ENCODE results near the gene RRP9. TPM values are rescaled to one million over a fixed set of nuclear protein-coding genes. Genes with fewer than 3 reads are reported as not detected.

The RRP9 gene
- total and polyA plus RNA-seq, 10 of the 15 experiments (the other 5 are each of a cell fraction or from before 2014, with no cell fraction given) = 4.7 to 91.5 (median 41.7) TPM

DNA sequence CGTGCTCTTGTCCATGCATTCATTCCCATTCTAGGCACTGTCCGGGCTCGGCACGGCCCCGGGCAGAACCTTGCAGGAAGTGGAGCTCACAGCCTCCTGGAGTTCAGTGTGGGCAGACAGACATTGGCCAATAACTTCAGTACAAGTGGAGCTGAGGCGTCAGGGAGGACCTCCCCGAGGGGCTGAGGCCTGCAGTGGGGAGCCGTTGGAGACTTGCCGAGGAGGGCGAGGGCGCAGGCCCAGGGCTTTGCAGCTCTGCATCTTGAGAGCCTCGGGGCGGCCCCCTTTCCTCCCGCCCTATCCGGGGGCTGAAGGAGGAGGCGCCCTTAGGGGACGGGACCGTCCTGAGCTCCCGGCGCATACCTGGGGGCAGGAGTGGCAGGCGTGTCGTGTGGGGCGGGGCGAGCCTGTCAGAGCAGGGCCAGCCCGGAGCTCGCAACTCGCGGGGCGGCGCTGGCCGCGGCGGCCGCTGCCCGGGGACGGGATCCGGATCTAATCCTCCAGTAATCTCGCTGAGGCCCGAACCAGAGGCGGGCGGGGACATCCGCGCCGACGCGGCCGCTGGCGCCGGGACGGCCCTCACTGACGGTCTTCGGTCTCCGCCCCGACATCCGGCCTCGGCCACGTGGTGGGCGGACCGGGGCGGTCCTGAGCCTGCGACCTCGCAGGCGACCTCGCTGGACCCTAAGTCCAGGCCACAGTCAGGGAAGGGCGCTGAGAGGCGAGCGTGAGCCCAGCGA is 41.3 kb upstream of the RRP9 start, which contains the start of gene ACY1 (continued):
- TF ChIP-seq E2F4 (IDR thresholded peaks at IDR 0.05; ENCODE audit: low read depth, low read length) (no peak), SREBF2 (IDR thresholded peaks at IDR 0.05; ENCODE audit: low read length) (no peak), EED (IDR thresholded peaks at IDR 0.05; ENCODE audit: low read depth) (peak; percentile 11; the same call in 1 of the 2 replicates), NR2F1 (conservative IDR thresholded peaks at IDR 0.05) (peak; percentile 92), LARP7 (IDR thresholded peaks at IDR 0.05) (0 out of 2 replicates have a peak, but pooled peaks have one; percentile 28), NR2C1 (IDR thresholded peaks at IDR 0.05) (no peak), BCL11A (IDR thresholded peaks at IDR 0.05; ENCODE audit: low read depth, low read length) (0 out of 2 replicates have a peak, but pooled peaks have one; percentile 5), ZBTB11 (CRISPR knock-in tag; IDR thresholded peaks at IDR 0.05) (no peak), MEF2B (IDR thresholded peaks at IDR 0.05; ENCODE audit: partially characterized antibody, poor library complexity, severe bottlenecking) (no peak), ZZZ3 (IDR thresholded peaks at IDR 0.05; ENCODE audit: control insufficient read depth, insufficient read length, low read depth) (no peak), POLR2AphosphoS2 (IDR thresholded peaks at IDR 0.05; ENCODE audit: low read depth, low read length) (0 out of 2 replicates have a peak, but pooled peaks have one; percentile 70), KDM1A (IDR thresholded peaks at IDR 0.05; ENCODE audit: borderline replicate concordance) (no peak)
- TF ChIP-seq, protein P1, sequence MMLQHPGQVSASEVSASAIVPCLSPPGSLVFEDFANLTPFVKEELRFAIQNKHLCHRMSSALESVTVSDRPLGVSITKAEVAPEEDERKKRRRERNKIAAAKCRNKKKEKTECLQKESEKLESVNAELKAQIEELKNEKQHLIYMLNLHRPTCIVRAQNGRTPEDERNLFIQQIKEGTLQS (IDR thresholded peaks at IDR 0.05; ENCODE audit: borderline replicate concordance, extremely low read depth, low read depth, low read length) = peak; percentile 25; the same call in 1 of the 2 replicates
- TF ChIP-seq, protein P2, sequence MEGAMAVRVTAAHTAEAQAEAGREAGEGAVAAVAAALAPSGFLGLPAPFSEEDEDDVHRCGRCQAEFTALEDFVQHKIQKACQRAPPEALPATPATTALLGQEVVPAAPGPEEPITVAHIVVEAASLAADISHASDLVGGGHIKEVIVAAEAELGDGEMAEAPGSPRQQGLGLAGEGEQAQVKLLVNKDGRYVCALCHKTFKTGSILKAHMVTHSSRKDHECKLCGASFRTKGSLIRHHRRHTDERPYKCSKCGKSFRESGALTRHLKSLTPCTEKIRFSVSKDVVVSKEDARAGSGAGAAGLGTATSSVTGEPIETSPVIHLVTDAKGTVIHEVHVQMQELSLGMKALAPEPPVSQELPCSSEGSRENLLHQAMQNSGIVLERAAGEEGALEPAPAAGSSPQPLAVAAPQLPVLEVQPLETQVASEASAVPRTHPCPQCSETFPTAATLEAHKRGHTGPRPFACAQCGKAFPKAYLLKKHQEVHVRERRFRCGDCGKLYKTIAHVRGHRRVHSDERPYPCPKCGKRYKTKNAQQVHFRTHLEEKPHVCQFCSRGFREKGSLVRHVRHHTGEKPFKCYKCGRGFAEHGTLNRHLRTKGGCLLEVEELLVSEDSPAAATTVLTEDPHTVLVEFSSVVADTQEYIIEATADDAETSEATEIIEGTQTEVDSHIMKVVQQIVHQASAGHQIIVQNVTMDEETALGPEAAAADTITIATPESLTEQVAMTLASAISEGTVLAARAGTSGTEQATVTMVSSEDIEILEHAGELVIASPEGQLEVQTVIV (IDR thresholded peaks at IDR 0.05; ENCODE audit: borderline replicate concordance, partially characterized antibody) = no peak
